K562 (cell line): ENCODE measurements around the gene NT5C2. TPM values are rescaled to one million over a fixed set of nuclear protein-coding genes. Genes with fewer than 3 reads are reported as not detected.

ENCODE experiments used
- ADNP ChIP-seq: fragments of 200-800 bp; sonication (Bioruptor generic); IDR thresholded peaks from 2 replicates; pipeline ENCODE4 v1.6.1; 2016; ENCODE audit warnings: missing genetic modification characterization, missing compliant biosample characterization
- BRD9 ChIP-seq: fragments of 450-650 bp; IDR thresholded peaks from 2 replicates; pipeline ENCODE4 v1.6.1; 2018; ENCODE audit warnings: low read depth; ENCODE audit not compliant: partially characterized antibody
- FOXK2 ChIP-seq, 2 experiments: fragments of 450-650 bp; IDR thresholded peaks in 1 of 2; conservative IDR thresholded peaks in 1 of 2; 2 replicates each; pipeline ENCODE4 v1.6.1; 2016; ENCODE audit warnings: low read depth in 2 of 2, mild to moderate bottlenecking in 1 of 2
- HDAC2 ChIP-seq: fragments of 450-650 bp; IDR thresholded peaks from 2 replicates; pipeline ENCODE4 v1.6.1; 2016; ENCODE audit warnings: mild to moderate bottlenecking
- HES1 ChIP-seq: fragments of 450-650 bp; IDR thresholded peaks from 2 replicates; pipeline ENCODE4 v1.6.1; 2016; ENCODE audit warnings: low read depth, mild to moderate bottlenecking, moderate library complexity
- HMGXB4 ChIP-seq: sonication (generic); formaldehyde crosslinking; IDR thresholded peaks from 2 replicates; pipeline ENCODE4 v1.8.1; 2023; ENCODE audit warnings: mild to moderate bottlenecking, missing genetic modification reagents
- HOMEZ ChIP-seq: fragments of 250-450 bp; sonication (Bioruptor Pico); IDR thresholded peaks from 2 replicates; pipeline ENCODE4 v1.4.0; 2020; ENCODE audit warnings: mild to moderate bottlenecking, moderate library complexity
- KLF10 ChIP-seq: fragments of 250-450 bp; sonication (Bioruptor Pico); IDR thresholded peaks from 2 replicates; pipeline ENCODE4 v1.6.1; 2021; ENCODE audit warnings: matching md5 sums
- MEF2D ChIP-seq: conservative IDR thresholded peaks from 2 replicates; pipeline ENCODE4 v1.6.1; 2016; ENCODE audit warnings: low read depth, missing genetic modification characterization, missing compliant biosample characterization
- MIER1 ChIP-seq: fragments of 450-650 bp; IDR thresholded peaks from 2 replicates; pipeline ENCODE4 v1.6.1; 2016; ENCODE audit warnings: antibody characterized with exemption, mild to moderate bottlenecking, low read depth
- NCOA2 ChIP-seq, 2 experiments: fragments of 450-650 bp; IDR thresholded peaks; 2 replicates each; pipeline ENCODE4 v1.6.1; 2018; ENCODE audit warnings: mild to moderate bottlenecking in 2 of 2, moderate library complexity in 1 of 2; ENCODE audit not compliant: partially characterized antibody in 2 of 2
- RCOR1 ChIP-seq, 2 experiments: IDR thresholded peaks; 2 replicates each; pipeline ENCODE4 v1.6.1; 2012; ENCODE audit warnings: low read depth in 2 of 2, low read length in 2 of 2, borderline replicate concordance in 1 of 2, improper control_type of control experiment in 1 of 2
- ZFP36 ChIP-seq: fragments of 150-350 bp; IDR thresholded peaks from 2 replicates; pipeline ENCODE4 v1.6.1; 2018; ENCODE audit warnings: low read length, low read depth; ENCODE audit not compliant: partially characterized antibody
- ZKSCAN8 ChIP-seq: fragments of 200-800 bp; sonication (Bioruptor generic); IDR thresholded peaks from 2 replicates; pipeline ENCODE4 v1.6.1; 2016; ENCODE audit warnings: missing genetic modification characterization, missing compliant biosample characterization
- ZNF511 ChIP-seq: sonication (generic); formaldehyde crosslinking; IDR thresholded peaks from 2 replicates; pipeline ENCODE4 v1.8.0; 2022; ENCODE audit warnings: mild to moderate bottlenecking, missing genetic modification reagents
- ZNF75A ChIP-seq: fragments of 450-650 bp; formaldehyde crosslinking; IDR thresholded peaks from 2 replicates; pipeline ENCODE4 v1.4.0; 2020; ENCODE audit warnings: mild to moderate bottlenecking
- polyA plus RNA-seq, 8 experiments: library from polyadenylated mRNA; depleted of rRNA in 4 of 8; stranded (reverse) in 5 of 8; unstranded in 3 of 8; fragments of >200 nt; fragmentation: Nextera tagmentation in 2 of 8; fragmentation: Illumina TruSeq in 1 of 8; extraction: Ambion mirVana in 2 of 8; extraction: Trizol in 1 of 8; gene quantifications; 2 replicates each; pipeline versions ENCODE4 v1.2.1 to v1.2.3, GENCODE V29; 2011 to 2014; ENCODE audit warnings: inconsistent platforms in 1 of 8, missing spikeins in 1 of 8
- total RNA-seq, 7 experiments: library from RNA; depleted of rRNA in 6 of 7; stranded (reverse); fragments of >200 nt in 6 of 7; fragmentation: Illumina TruSeq in 2 of 7; extraction: Trizol in 2 of 7; gene quantifications; 2 replicates each; pipeline versions ENCODE4 v1.2.1 to v1.2.3, GENCODE V29; 2011 to 2021; ENCODE audit warnings: low replicate concordance in 1 of 7
- TF ChIP-seq, protein P1 (sequence below): fragments of 450-650 bp; IDR thresholded peaks from 2 replicates; pipeline ENCODE4 v1.6.1; 2017; ENCODE audit warnings: antibody characterized with exemption, mild to moderate bottlenecking
- TF ChIP-seq, protein P2 (sequence below): fragments of 450-650 bp; IDR thresholded peaks from 2 replicates; pipeline ENCODE4 v1.6.1; 2016; ENCODE audit warnings: antibody characterized with exemption

NT5C2 gene
- total and polyA plus RNA-seq, 9 of the 15 experiments (the other 6 are each of a cell fraction or from before 2014, with no cell fraction given): 11.3 to 45.2 (median 27.7) TPM

GRCh38 chr10:103197174-103197573 is 4.1 kb upstream of the NT5C2 start (continued):
- TF ChIP-seq ZKSCAN8 (CRISPR knock-in tag): peak; percentile 62
- TF ChIP-seq ZNF511 (CRISPR knock-in tag): no peak
- TF ChIP-seq HES1: no peak
- peak in 1 of 2 experiments; percentile 77; a peak in 2 of 4 replicates for TF ChIP-seq RCOR1 (IDR thresholded peaks at IDR 0.05; ENCODE audit: borderline replicate concordance in 1 of 2, low read depth in 2 of 2, low read length in 2 of 2)
- no peak for TF ChIP-seq HOMEZ (CRISPR knock-in tag)
- no peak for TF ChIP-seq KLF10 (CRISPR knock-in tag)
- no peak for TF ChIP-seq ZFP36
- TF ChIP-seq, protein P1, sequence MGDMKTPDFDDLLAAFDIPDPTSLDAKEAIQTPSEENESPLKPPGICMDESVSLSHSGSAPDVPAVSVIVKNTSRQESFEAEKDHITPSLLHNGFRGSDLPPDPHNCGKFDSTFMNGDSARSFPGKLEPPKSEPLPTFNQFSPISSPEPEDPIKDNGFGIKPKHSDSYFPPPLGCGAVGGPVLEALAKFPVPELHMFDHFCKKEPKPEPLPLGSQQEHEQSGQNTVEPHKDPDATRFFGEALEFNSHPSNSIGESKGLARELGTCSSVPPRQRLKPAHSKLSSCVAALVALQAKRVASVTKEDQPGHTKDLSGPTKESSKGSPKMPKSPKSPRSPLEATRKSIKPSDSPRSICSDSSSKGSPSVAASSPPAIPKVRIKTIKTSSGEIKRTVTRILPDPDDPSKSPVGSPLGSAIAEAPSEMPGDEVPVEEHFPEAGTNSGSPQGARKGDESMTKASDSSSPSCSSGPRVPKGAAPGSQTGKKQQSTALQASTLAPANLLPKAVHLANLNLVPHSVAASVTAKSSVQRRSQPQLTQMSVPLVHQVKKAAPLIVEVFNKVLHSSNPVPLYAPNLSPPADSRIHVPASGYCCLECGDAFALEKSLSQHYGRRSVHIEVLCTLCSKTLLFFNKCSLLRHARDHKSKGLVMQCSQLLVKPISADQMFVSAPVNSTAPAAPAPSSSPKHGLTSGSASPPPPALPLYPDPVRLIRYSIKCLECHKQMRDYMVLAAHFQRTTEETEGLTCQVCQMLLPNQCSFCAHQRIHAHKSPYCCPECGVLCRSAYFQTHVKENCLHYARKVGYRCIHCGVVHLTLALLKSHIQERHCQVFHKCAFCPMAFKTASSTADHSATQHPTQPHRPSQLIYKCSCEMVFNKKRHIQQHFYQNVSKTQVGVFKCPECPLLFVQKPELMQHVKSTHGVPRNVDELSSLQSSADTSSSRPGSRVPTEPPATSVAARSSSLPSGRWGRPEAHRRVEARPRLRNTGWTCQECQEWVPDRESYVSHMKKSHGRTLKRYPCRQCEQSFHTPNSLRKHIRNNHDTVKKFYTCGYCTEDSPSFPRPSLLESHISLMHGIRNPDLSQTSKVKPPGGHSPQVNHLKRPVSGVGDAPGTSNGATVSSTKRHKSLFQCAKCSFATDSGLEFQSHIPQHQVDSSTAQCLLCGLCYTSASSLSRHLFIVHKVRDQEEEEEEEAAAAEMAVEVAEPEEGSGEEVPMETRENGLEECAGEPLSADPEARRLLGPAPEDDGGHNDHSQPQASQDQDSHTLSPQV: peak; percentile 93
- no peak for TF ChIP-seq NCOA2 (IDR thresholded peaks at IDR 0.05; ENCODE audit: partially characterized antibody in 2 of 2)
- TF ChIP-seq FOXK2 (conservative IDR thresholded peaks at IDR 0.05 in 1 of 2, IDR thresholded peaks at IDR 0.05 in 1 of 2; ENCODE audit: low read depth in 2 of 2): peak in 1 of 2 experiments; percentile 49; a peak in 1 of 4 replicates
- TF ChIP-seq, protein P2, sequence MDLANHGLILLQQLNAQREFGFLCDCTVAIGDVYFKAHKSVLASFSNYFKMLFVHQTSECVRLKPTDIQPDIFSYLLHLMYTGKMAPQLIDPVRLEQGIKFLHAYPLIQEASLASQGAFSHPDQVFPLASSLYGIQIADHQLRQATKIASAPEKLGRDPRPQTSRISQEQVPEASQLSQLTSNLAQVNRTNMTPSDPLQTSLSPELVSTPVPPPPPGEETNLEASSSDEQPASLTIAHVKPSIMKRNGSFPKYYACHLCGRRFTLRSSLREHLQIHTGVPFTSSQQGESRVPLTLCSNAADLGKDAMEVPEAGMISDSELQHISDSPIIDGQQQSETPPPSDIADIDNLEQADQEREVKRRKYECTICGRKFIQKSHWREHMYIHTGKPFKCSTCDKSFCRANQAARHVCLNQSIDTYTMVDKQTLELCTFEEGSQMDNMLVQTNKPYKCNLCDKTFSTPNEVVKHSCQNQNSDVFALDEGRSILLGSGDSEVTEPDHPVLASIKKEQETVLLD: no peak
- no peak for TF ChIP-seq ZNF75A (CRISPR knock-in tag)
- TF ChIP-seq MEF2D: 0 out of 2 replicates have a peak, but pooled peaks have one; percentile 59
- TF ChIP-seq MIER1: no peak
- peak; percentile 41; the same call in 1 of the 2 replicates for TF ChIP-seq ADNP
- no peak for TF ChIP-seq BRD9
- no peak for TF ChIP-seq HMGXB4 (CRISPR knock-in tag)
- TF ChIP-seq HDAC2: peak; percentile 78
